GM20000 (cell line): Measurements from ENCODE around the gene LRRC8C.

Experiments
- DNase-seq: peaks from one replicate; pipeline ENCODE4 v3.0.0; 2012; ENCODE audit warnings: low spot score
- TF ChIP-seq, protein P1 (sequence below): IDR thresholded peaks from 2 replicates; pipeline ENCODE4 v1.5.1; 2012; ENCODE audit warnings: mild to moderate bottlenecking, control low read depth; ENCODE audit errors: extremely low read depth, missing control alignments

The LRRC8C gene

DNA sequence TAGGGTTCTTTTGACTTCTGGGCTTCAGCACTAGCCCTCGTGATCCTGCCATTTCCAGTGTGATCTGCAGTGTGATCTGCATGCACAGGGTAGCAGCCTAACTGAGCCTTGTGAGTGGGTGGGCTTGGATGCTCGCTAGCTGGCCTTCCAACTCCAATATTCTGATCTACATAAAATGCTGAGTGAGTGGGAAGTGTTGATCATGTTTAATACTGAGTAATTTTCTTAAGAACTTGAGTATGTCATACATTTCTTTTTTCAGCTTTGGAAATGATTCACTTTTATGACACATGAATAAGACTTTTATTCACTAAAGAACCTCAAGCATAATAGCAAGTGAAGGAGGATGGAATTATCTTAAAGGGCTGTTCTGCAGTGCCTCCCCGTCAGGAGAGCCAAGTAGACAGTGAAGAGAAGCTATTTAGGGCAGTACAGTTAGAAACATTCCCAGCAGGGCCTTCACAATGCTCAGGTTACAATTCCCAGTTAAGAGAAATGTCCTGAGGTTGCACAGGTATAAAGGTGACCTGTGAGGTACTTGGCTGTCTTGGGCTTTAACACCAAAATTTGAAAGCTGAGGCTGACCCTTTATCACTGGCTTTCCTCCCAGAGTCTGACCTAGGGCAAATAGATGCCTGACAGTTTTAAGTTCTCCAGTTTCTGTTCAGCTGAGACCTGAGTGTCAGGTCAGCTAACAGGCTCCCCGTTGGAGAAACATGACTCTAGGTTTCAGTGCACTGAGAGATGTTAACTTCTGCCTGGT is 29.1 kb upstream of the LRRC8C start:
- TF ChIP-seq, protein P1, sequence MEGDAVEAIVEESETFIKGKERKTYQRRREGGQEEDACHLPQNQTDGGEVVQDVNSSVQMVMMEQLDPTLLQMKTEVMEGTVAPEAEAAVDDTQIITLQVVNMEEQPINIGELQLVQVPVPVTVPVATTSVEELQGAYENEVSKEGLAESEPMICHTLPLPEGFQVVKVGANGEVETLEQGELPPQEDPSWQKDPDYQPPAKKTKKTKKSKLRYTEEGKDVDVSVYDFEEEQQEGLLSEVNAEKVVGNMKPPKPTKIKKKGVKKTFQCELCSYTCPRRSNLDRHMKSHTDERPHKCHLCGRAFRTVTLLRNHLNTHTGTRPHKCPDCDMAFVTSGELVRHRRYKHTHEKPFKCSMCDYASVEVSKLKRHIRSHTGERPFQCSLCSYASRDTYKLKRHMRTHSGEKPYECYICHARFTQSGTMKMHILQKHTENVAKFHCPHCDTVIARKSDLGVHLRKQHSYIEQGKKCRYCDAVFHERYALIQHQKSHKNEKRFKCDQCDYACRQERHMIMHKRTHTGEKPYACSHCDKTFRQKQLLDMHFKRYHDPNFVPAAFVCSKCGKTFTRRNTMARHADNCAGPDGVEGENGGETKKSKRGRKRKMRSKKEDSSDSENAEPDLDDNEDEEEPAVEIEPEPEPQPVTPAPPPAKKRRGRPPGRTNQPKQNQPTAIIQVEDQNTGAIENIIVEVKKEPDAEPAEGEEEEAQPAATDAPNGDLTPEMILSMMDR, result no peak
- DNase-seq, result no peak

DNA sequence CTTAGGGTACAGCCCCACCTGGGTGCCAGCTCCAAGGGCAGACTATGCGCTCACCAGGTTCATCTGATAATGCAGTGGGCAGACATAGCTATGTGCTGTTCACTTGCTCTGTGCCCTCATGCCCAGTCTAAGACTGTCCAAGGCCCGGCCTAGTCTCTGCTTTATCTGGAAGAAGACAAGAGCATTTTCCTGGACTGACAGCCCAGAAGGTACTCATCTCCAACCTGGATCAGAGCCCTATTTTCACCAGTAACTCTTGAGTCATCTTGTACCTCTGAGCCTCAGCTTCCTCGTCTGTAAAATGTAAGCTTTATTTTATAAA is 28.5 kb upstream of the LRRC8C start:
- no peak for DNase-seq
- TF ChIP-seq, protein P1, result no peak

DNA sequence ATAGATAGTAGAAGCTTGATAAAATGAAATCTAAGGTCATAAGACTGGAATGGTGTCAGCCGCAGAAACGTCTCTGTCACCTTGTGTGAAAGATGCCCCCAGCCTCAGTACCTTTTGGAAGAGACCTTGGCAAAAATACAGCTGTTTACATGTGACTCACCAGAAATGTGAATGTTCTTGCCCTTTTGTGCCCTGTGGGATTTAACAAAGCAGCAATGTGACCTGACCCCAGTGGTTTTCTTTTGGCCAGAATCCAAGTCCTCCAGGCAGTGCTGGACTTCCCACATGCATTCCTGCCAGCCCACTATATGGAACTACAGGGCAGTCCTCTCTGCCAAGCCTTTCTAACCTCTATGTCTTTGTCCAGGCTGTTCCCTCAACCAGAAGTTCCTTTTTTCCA is 27.2 kb upstream of the LRRC8C start:
- no peak for DNase-seq

DNA sequence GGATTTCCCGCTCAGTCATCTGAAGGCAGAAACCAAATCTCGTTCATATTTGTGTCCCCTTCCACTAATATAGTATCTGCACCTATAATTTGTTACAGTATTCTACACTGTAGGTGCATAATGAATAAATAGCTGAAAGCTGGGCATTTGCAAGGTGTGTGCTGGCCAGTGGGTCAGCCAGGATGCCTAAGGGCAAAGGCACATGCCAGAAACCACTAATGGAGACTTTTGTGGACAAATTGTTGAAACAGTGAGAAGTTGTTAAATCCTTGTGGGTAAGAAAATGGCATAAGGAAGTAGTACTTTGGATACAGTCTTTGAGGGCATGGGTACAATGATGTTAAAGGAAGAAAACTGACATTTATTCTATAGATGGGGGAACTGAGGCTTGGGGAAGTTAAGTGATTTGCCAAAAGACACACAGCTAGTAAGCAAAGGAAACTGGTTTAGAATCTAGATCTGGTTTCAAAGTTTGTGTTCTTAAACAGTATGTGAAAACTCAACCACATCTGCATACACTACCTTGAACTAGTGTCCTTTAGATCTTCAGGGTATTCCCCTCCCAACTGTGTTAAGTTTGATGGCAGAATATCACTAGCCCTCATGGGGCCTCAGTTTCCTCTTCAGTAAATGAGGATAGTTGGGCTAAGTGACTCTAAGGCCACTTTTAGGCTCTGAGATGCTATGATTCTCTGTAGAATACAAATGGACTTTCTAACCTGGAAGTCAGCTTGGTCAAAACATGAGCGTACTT is 26.5 kb upstream of the LRRC8C start:
- TF ChIP-seq, protein P1, result no peak
- no peak for DNase-seq

More for the DNA sequence above, 27.2 kb upstream of the LRRC8C start:
- TF ChIP-seq, protein P1, result no peak

DNA sequence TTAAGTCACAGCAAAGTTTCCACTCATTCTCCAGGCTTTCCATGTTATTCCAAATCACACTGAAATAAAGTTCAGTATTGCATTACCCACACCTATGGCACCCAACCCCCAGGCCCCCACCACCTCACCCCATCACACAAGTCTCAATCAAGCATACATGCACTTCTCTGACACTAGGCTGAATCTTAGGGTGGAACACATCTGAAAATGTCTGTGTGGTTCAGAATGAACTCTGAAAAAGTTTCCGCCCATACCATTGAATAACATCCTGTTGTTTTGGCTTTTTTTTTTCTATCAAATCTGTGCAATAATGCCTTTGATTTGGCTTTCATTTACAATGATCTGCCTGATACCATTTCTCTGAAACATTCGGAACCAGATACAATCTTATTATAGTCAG is 25.8 kb upstream of the LRRC8C start:
- TF ChIP-seq, protein P1, result no peak
- no peak for DNase-seq

DNA sequence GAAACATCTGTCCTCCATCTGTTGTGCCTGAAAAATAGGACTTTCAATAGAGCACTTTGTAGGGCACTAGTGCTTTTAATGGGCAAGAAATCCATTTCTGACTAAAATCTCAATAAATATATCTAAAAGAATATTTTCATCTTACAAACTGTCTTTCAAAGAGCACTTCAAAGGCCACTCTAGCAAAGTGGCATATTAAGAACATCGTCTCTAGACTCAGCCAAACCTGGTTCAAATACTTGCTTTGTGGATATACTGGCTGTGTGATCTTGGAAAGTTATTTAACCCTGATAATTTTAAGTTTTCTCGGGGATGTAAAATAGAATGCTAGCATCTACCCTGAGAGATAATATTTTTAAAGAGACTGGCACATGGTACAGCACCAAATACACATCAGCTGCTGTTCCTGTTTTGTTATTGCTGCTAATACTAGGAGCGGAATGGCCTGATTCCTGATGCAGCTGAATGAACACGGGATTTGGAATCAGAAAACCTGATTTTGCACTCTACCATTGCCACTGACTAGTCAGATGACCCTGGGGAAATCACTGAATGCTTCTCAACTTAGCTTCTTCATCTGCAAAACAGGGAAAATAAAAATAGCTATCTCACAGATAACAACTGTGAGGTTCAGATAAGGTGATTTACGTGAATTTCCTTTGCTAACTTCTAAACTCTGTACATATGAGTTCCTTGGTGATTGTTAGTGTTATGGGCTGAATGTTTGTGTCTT is 25.2 kb upstream of the LRRC8C start:
- no peak for DNase-seq
- TF ChIP-seq, protein P1, result no peak

DNA sequence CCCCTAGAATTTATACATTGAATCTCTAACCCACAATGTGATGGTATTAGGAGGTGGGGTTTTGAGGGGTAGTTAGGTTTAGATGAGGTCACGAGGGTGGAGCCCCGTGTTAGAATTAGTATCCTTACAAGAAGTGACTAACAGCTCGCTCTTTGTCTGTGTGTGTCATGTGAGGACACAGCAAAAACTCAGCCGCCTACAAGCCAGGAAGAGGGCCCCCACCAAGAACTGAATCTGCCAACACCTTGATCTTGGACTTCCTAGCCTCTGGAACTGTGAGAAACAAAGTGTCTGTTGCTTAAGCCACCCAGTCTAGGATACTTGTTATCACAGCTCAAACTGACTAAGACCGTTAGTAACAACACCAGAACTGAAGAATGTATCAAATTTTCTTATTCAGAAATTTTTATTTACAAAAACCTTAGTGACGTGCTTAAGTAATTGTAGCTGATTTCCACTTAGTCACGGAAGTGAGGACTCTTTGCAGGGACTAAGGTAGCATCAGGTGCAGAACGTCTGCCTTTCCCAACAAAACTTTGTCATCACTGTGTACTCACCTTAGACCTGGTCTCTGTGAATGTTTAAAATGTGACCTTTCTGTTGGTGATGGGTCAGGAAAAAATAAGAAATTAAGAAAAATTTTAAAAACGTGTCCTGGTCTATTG is 24.5 kb upstream of the LRRC8C start:
- TF ChIP-seq, protein P1, result no peak
- DNase-seq, result no peak
